ENCODE results near the gene SATL1.
"Not testable (repeated sequence)": the region's sequence is repeated elsewhere in the genome, so short reads cannot be mapped to it uniquely, and the experiment has no call there.

The SATL1 gene, protein sequence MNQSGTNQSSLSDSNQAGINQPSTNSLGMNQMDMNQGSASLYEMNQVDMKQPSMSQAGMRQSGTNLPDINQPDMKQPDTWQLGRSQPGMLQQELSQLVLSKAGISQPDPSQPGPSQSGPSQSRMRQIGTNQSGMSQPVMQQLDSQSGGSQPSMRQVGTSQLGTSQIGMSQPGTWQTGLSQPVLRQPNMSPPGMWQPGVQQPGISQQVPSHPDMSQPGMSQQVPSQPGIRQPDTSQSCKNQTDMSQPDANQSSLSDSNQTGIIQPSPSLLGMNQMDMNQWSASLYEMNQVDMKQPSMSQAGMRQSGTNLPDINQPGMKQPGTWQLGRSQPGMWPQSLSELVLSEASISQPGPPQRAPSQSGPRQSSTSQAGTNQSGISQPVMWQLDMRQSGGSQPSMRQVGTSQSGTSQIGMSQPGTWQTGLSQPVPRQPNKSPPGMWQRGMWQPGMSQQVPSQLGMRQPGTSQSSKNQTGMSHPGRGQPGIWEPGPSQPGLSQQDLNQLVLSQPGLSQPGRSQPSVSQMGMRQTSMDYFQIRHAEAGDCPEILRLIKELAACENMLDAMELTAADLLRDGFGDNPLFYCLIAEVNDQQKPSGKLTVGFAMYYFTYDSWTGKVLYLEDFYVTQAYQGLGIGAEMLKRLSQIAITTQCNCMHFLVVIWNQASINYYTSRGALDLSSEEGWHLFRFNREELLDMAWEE

DNA sequence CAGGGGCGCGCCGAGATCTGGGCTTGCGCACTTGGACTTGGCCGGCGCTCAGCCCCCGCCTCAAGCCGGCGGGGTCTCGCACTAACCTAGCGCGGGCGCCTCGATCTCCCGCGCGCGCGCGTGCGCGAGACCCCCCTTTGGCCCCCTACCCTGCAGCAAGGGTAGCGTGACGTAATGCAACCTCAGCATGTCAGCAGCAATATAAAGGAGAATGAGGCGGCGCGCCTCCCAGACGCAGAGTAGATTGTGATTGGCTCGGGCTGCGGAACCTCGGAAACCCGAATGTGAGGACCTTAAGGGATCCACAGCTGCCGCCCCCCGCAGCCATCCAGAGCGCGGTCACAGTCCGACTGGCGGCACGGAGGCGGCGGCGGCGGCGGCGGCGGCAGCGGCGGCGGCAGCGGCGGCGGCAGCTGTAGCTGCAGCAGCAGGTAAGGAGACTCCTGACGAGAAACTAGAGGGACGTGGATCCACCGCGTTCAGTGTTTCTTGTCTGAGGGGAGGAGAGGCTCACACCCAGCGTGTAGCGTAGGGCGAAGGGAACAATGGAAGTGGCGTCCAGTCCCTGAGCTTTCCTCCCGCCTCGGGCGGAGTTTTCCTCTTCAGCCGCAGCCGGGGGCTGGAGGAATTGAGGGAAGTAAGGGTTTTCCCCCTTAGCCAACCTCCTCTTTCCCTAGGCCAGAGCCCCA lies at the start of gene SATL1, which contains the start of gene ZNF711:
SATL1 (minus strand) TSS at position 19 of the 689 bp plus-strand sequence. CDS start 134,811 bp downstream, outside the sequence.
ZNF711 (plus strand) TSS at position 231 of the 689 bp plus-strand sequence. CDS start 3,582 bp downstream, outside the sequence.
- DNase-seq: peak; percentile 51

DNA sequence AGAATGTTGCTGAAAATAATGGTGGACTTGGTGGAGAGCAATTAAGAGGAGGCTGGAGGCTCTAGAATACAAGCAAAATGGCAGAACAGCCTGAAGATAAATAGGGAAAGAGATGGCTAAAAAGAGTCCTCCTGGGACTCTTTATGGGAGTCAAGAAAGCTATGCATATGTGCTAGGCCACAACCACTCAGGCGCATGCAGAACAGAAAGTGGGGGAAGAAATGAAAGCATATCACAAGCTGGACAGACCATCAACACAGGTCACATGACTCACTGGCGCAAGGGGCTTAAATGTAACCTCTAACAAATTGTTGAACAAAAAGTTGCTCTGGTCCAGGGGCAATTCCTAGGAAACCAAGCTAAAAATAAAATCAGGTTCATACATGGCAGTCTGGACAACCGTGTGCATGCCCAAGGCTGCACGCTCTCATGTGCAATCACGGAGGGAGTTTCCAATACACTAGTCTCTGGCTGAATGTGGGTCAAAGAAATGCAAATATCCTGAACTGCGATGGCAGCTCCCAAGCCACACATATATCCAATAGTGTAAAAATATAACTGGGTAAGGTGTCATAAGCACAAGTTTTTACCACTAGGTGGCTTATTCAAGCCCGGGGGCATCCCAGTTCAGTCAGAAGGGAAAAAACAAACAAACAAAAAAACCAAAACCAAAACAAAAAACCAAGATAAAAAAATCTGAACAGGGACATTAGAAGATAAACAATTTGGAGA lies 45.6 kb upstream of the SATL1 start:
- no peak for DNase-seq

DNA sequence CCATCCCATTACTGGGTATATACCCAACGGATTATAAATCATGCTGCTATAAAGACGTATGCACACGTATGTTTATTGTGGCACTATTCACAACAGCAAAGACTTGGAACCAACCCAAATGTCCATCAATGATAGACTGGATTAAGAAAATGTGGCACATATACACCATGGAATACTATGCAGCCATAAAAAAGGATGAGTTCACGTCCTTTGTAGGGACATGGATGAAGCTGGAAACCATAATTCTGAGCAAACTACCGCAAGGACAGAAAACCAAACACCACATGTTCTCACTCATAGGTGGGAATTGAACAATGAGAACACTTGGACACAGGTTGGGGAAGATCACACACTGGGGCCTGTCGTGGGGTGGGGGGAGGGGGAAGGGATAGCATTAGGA lies 41.7 kb upstream of the SATL1 start:
- DNase-seq: not testable (repeated sequence)

DNA sequence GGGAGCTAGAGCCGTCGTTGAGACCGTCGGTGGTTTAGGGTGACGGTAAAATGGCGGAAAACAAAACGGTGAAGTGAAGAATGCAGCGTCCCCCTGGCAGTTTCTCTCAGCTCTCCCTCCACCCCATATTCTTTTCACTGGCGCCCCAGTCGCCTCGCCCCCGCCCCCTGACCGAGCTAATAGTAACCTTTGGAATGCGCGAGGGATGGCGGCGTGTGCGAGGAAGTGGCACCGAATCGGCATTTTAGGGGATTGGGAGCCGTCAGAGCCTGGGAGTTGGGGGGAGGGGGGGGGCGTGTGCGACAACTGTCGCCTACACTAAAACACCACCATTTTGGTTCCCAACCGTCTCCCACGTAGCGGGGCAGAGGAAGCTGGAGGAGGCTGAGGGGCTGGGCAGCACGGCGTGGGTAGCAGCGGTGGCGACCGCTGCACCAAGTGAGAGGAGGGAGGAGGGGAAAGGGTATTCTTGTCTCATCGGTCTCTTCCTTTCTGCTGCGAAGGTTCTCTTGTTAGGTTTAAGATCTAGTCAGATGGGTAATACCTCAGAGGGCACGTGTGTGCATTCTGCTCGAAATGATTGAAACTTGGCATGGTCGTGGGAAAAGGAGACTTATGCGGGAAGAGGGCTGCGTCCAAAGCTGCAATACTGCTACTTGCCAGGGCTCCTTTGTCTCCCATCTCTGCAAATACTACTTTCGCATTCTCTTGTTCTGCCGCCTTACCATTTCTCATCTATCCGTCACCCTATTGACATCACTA lies 1.1 kb upstream of the SATL1 start:
- no peak for DNase-seq

DNA sequence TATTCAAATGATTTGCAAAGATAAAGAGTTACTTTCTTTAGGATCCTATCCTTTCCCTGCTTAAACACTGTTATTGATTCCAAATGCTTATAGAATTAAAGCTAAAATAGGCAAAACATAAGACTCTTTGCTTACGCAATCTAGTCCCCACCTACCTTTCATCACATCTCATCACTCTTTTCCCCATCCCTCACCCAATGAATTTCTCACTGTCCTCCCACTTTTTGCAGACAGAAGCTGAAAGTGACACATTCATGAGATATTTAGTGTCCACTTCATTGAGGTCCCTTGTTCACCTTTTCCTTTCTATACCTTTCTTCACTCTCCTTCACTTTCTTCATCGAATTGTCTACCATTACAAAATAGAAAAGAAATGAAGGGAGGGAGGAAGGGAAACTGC lies 424 bp downstream of the SATL1 start:
- no peak for DNase-seq

DNA sequence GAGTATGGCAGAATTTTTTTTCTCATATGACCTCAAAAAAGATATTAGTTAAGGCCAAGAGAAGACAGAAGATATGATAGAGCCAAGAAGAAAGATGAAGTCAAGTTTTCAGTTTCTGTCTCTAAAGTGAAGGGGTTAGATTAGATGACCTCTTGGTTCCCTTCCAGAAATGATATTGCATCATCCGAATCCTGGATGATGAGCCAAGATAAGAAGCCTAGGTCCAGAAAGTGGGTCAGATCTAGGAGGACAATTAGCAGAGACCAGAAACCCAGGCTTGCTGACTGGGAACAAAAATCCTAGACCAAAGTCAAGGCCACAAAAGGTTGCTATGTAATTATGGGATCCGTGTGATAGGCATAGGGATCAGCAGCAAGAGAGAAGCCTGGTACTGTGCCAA lies 20.2 kb downstream of the SATL1 start:
- no peak for DNase-seq

DNA sequence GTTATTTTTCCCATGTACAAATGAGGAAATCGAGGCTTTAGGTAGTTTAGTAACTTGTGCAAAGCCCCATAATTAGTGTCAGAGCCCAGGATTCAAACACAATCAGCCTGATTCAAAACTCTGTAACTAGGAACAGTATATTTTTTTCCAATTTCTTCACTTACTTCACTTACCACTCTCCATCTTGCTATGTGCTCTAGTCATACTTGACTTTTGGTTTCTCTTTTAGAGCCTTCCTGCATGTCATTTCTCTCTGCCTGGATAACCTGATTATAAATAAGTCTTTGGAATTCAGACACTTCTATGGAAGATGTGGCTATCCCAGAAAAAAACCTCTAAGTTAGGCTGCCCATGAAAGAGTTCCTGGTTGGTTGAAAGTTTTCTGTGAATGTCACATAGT lies 22.2 kb downstream of the SATL1 start:
- no peak for DNase-seq

DNA sequence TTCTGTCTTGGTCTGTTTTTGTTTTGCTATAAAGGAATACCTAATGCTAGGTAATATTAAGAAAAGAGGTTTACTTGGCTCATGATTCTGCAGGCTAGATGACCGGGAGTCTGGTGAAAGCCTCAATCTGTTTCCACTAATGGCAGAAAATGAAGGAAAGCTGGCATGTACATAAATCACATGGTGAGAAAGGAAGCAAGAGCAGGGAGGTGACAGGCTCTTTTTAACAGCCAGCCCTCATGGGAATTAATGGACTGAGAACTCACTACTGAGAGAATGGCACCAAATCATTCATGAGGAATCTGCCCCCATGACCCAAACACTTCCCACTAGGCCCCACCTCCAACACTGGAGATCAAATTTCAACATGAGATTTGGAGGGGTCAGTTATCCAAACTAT lies 27.6 kb downstream of the SATL1 start:
- no peak for DNase-seq

DNA sequence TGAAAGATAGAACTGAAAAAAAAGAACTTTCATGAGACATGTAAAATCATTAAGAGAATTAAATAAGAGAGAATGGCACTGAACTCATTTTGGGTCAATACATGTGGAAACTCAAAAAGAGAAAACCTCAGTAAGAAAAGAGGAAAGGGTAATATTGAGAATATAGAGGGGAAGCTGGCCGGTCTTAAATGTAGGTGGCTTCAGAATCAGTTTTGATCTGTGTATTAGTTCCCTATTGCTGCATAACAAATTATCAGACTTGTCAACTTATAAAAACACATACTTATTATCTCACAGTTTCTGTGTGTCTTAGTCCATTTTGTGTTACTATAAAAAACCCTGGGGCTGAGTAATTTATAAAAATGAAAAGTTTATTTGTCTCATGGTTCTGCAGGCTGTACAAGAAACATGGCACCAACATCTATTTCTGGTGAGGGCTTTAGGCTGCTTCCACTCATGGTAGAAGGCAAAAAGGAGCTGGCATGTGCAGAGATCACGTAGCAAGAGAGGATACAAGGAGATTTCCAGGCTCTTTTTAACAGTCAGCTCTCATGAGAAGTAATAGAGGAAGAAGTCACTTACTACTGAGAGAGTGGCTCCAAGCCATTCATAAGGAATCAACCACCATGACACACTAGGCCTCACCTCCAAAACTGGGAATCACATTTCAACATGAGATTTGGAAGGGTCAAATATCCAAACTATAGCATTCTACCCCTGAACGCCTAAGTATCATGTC lies 29.6 kb downstream of the SATL1 start:
- DNase-seq: no peak

DNA sequence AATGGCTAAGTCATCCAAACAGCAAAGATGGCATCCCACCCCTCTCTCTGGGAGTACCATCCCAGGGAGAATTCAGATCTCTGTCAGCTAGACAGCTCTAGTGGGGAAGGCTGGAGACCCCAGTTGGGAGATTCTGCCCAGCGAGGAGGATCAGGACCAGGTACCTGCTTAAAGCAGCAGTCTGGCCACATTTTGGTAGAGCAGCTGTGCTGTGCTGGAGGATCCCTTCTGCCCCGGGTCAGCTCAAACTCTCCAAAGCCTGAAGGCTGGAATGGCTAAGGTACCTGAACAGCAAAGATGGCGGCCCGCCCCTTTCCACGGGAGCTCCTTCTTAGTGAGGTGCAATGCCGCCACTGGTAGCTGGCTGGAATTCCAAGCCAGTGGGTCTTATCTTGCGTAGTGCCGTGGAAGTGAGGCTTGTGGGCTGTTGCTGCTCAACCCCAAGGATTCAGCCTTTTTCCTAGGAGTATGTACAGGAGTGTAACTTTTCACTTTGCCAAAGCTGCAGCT lies 40.1 kb downstream of the SATL1 start:
- no peak for DNase-seq

DNA sequence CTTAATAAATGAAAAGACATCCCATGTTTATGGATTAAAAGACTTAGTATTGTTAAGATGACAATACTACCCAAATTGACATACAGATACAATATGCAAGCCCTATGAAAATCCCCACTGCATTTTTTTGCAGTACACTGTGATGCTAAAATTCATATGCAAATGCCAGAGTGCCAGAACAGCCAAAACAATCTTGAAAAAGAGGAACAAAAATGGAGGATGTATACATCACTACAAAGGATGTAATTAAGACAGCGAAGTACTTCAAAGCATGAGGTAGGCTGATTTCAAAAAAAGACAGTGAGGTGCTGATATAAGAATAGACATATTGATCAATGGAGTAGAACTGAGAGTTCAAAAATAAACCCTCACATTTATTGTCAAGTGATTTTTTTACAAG lies 47.3 kb downstream of the SATL1 start:
- no peak for DNase-seq

DNA sequence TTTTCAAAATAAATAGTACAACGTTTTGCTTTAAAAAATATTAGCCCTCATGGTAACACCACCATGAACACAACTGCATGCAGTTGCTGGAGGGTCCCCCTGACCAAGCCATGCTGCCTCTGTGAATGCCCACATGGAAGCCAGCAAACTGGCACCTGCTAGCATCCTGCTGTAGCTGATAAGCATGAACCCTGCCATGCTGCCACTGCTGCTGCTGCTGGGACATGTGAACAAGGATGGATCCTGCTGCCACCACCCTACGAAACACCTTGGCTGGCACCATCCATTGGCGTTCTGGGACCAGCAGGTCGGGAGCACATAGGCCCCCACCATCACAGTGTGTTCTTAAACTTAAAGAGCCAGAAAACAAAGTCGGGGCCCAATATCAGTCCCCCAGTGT lies 83.9 kb downstream of the SATL1 start:
- no peak for DNase-seq

DNA sequence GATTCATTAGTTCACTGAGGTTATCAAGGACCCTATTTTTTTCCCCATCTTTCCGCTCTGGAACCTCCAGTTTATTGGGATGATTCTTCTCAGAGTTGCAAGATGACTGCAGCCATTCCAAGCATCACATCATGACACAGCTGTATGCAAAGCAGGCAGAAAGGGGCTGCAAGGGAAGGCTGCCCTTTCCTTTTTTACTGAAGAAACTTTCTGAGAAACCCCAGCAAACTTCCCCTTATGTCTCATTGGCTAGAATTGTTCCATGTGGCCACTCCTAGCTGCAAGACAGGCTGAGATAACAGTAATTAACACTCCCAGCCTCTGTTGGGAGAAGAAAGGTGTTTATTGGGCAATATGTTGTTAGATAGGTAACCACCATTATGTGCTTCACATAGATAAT lies 102.6 kb downstream of the SATL1 start:
- DNase-seq: no peak

DNA sequence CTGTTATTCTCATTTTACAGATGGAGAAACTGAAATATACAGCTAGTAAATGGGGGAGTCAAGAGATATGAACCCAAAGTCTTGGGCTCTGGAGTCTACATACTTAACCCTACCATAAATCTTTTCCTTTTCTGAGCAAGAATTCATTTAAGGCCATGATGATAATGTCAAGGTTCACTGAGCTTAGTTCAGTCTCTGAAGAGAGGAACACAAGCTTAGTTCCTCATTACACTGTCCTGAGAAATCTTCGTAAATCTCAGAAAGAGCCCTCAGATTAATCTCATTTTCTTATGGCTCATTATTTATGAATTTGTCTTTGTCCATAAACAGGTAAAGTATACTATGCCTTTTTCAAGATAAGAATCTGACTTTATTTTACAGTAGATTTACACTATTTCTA lies 104.2 kb downstream of the SATL1 start:
- DNase-seq: no peak

DNA sequence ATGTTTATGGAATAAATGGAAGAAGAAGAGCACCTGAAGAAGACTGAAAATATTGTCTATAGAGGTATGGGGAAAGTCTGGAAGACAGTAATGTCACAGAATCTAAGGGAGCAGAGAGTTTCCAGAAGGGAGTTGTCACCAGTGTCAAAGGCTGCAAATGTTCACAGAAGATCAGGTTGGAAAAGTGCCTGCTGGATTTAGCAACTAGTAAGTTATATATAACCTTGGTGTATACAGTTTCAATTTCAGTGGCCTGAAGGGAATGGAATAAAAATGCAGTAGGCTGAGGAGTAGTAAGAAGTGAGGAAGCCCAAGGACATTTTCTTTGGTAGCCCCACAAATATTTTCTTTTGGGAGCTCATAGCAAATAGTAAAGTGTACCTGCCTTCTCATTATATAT lies 107.2 kb downstream of the SATL1 start:
- DNase-seq: no peak

DNA sequence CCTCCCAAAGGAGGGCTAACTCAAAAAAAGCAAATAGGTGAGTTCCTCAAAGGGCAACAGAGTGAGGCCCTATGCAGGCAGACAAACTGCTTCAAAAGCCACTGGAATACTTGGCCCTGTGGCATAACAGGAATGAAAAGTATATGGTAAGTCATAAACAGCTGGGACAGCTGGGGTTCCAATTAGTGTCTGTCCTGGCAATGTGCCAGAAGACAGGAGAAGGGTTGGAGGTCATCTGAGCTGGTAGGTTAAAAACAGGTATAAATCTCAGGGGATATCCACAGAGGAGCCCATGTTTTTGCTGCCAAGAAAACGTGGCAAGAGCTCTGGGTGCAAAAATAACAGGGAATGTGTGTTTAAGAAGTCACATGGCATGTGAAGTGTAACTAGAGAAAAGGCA lies 128.3 kb downstream of the SATL1 start:
- DNase-seq: no peak

DNA sequence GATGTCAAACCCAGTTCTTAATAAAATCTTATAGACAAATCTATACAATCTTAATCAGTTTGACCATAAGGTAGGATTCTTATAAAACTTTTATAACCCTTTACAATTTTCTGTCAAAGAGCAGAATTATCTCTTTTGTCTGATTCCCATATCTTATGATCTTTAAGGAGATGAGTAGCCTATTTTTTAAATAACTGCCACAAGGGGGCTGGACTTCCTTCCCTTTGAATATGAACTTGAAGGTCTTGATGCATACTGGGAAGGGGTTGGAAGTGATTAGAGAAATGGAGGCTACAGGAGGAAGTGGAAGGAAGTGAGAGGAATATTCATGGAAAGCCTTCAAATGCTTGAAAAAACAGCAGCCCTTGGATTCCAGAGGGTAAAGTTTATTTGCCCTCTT lies 128.8 kb downstream of the SATL1 start:
- no peak for DNase-seq

DNA sequence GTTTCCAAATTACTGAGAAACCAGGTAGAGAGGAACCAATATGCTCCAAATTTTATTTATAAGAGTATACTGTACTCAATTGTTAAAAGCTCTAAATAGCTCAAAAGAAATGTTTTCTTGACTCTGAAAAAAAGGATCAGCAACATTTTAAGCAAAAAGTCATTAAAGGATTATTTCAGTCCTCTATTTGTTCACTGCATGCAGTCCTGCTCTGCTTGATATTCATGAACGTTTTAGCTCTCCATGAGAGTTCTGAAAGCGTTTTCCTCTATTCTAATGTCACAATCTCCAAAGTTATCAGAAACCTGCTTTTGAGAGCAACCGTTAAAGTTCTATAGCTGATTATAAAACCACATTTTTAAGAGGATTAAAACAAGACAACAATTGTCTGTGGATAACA lies 129.4 kb downstream of the SATL1 start:
- DNase-seq: no peak

DNA sequence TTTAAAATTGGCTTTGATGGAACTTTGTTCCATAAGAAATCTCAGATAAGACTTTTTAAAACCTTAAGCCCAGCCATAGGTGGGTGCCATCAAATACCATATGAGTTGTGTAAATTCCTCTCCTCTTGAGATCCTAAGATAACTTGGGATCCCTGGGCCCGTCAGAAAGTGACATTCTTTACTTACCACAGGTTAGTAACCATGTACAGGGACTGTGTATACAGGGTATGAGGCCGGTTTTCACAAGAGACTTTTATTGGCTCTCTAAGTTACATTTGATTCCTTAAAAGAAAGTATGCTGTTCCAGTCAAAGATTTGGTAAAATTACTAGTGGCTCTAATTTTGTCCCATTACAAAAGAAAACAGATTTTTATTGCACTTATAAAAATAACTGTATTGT lies 129.8 kb downstream of the SATL1 start:
- DNase-seq: no peak

DNA sequence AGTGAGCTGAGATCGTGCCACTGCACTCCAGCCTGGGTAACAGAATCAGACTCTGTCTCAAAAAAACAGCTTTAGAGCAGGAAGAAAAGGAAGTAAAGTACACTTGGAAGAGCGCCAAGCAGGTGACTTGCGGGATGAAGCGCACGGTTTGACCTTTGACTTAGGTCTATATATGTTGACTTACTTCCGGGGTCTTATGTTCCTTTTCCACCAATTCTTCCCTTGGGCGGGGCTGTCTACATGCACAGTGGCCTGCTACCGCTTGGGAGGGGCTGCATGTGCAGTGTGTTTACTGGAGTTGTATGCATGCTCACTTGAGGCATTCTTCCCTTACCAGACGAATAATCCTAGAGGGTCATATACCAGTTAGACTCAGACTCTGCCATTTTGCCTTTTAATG lies 131.3 kb downstream of the SATL1 start:
- no peak for DNase-seq

DNA sequence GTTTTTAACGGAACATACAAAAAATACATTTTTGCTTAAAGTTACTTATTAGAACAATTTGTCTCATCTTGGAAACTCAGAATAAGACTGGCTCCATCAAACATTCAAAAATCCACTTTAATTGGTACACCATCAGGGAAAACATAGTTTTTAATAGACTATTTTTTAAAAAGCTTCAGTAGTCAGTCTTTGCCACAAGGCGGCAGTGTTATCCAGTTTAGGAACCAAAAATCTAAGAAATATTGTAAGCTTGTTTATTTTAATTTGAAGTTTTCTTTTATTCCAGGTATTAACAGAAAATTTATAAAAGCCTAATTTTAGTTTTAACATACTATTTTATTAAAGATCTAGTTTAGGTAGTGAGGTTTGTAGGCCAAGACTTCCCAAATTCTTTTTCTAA lies 132.2 kb downstream of the SATL1 start:
- DNase-seq: no peak

Measured in activated CD8-positive, alpha-beta memory T cell treated with anti-CD3 and anti-CD28 coated beads, Interleukin-2, amount 50 U/mL, for 48 hours (primary cell).